Activated CD8-positive, alpha-beta memory T cell treated with anti-CD3 and anti-CD28 coated beads for 4 hours (primary cell): Measurements from ENCODE around the gene MTMR1.

Experiments used
- DNase-seq, 2 donors: peaks; one replicate each; pipeline ENCODE4 v3.0.0-alpha.2; 2020; ENCODE audit warnings: low read depth in 2 of 2

Gene MTMR1

DNA sequence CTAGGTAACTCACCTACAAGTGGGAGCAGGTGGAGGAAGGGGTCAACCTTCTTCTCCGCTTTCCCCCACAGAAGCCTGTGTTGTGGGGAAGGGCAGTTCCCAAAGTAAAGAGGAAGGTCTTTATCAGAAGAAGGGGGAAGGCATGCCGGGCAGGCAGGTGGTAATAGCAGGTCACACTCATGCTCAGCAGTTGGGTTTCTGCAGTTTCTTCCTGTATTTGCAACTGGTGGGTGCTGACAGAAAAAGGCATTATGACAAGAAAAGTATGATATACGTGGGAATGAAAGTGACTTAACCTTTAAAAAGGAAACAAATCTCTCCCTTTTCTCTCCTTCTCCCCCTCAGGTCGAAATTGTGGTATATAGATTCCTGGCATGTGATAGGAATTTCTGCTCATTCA lies 3.7 kb downstream of the MTMR1 start:
- no peak for DNase-seq

- no peak for DNase-seq
Measured at GRCh38 chrX:150697641-150698040, 4.4 kb downstream of the MTMR1 start.

- no peak for DNase-seq
Measured at GRCh38 chrX:150698981-150699380, 5.8 kb downstream of the MTMR1 start.

- DNase-seq, result no peak
Measured at GRCh38 chrX:150700107-150700506, 6.9 kb downstream of the MTMR1 start.

DNA sequence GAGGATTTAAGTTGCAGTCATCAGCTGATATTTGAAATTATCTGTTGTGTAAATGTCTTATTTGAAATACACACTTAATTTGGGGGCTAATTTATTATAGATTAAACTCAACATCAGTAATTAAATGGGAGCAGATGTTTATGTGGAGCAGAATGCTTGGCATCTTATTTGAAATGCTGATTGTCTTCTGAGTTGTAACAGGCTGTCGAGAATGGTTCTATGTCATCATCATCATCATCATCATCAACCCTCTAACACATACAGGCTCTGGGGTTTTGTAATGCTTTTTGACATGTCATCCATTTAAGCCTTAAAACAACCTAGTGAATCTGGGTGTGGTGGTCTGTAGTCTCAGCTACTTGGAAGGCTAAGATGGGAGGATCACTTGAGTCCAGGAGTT lies 8.2 kb downstream of the MTMR1 start:
- no peak for DNase-seq

- DNase-seq, result no peak
Measured at GRCh38 chrX:150702966-150703694, 9.9 kb downstream of the MTMR1 start.

DNA sequence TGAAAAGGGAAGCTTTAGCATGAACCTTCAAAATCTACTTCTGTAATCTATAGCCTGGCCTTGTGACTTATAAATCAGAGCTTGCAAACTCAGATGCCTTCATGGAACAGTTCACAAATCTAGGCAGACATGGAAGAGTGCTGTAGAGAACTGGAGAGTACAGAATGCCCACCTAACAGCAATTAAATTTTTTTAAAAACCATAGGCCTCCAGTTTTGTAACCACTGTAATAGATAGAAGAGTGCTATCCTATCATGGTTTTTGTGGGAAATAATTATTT lies 10.4 kb downstream of the MTMR1 start:
- no peak for DNase-seq

DNA sequence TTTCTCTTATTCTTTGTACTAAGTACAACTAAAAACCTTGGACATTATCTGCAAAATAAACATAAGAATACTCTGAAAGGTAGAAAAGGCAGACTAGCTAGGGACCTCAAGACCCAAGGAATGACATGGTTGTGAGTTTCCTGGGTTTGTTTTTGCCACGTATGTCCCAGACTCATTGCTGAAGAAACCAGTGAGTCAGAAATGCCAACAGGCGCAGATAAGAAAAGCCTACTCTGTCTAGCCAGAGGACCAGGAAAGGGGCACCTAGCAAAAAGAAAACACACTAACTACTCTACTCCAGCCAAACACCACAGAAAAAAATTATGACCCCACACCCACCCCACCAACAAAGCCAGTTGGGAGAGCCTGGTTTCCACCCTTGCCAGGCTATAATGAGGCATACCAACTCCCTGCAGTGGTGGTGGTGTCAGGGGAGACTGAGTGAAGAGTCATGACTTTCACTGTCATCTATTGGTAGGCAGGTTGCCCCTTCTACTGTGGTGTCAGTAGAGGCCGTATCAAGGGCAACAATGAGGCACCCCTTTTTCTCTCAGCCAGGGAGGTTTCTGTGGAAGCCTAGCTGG lies 10.9 kb downstream of the MTMR1 start:
- DNase-seq, result no peak

- no peak for DNase-seq
Measured at GRCh38 chrX:150712619-150713018, 19.4 kb downstream of the MTMR1 start.

DNA sequence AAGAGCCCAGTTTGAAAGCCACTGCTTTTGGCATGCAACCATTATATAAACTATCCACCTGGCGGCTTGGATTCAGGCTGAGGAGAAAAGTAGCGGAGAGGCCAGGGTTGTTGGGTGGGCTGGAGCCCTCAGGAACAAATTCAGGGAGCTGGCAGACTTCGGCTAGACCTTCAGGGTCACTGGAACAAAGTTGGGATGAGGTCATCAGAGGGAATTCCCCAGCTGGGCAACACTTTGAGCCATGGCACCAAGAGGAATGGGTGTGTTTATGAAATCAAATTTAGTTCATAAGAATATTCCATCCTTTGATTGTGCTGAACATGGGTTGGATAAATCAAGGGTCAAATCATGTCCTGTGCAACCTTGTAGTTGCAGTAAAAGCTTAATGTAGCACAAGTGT lies 22.0 kb downstream of the MTMR1 start:
- DNase-seq, result no peak

DNA sequence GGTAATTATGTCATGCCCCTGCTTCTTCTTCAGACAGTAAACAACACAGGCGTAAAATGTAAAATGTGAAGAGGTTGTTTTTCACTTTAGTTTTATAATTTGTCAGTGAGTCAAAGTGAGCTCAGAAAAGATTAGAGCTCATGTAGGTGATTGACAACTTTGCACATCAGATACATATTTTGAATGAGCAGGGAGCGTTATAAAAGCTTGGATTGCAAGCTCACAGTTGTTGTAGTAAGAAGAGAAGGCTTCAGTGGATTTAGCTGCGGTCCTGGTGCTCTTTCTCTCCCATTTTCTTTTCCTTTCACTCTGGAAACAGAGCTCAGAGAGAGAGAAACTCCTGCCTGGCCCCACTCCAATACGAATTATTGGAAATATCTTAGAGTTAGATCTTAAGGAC lies 26.4 kb downstream of the MTMR1 start:
- no peak for DNase-seq

DNA sequence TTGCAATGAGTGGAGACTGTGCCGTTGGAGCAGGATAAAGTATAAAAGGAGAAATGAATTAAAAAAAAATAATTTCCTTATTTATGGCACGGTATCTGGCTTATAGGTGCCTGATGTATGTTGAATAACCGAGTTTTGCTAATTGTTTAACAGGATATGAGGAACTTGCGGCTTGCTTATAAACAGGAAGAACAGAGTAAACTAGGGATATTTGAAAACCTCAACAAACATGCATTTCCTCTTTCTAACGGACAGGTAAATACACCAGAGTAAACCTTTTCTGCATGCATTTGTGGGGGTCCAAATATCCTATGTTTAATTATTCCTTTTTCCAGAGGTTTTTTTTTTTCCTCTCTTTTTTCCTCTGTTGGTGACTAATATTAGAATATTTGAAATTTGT lies 36.8 kb downstream of the MTMR1 start:
- DNase-seq, result no peak

- DNase-seq, result no peak
Measured at GRCh38 chrX:150730719-150731118, 37.5 kb downstream of the MTMR1 start.

GRCh38 chrX:150731795-150732194 lies 38.6 kb downstream of the MTMR1 start:
- no peak for DNase-seq

DNA sequence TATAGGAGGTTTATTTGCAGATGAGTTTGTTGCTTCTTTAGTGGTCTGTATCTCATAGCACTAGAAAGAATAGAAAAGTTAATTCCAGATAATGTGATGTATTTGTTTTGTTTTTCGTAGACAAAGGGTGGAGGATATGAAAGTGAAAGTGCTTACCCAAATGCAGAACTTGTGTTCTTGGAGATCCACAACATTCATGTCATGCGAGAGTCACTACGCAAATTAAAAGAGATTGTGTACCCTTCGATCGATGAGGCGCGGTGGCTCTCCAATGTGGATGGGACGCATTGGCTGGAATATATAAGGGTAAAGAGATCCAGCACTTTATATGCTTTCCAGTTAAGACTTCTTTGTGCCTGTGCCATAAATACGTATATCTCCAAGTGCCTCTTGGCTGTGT lies 43.3 kb downstream of the MTMR1 start:
- no peak for DNase-seq

GRCh38 chrX:150752124-150752523 lies 58.9 kb downstream of the MTMR1 start:
- DNase-seq, result no peak

DNA sequence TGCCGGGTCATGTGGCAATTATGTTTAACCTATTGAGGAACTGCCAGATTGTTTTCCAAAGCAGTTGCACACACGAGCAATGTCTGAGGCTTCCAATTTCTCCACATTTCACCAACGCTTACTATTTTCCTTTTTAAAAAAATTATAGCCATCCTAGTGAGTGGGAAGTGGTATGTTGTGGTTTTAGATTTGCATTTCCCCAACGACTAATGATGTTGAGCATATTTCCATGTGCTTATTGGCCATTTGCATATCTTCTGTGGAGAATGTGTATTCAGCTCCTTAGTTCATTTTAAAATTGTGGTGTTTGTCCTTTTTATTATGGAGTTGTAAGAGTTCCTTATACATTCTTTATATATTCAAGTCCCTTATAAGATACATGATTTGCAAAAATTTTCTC lies 60.2 kb downstream of the MTMR1 start:
- DNase-seq, result no peak

GRCh38 chrX:150753968-150754367 lies 60.8 kb downstream of the MTMR1 start:
- DNase-seq, result no peak

DNA sequence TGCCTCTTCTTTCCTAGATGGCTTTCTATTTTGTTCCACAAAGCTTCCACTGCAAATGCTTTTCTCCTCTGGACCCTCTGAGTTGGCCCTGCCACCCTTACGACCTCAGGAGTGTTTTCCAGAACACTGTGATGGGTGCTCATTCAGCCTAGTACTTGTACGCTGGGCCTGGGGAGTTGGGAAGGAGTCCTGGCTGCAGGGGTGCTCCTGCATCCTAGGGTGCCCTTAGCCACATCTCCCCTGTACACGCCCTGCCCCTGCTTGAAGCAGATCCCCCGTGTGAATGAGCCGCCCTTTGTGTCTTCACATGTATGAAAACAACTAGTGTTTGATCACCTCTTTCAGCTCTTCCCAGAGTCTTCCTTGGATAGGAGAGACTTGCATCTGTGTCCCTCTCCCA lies 64.2 kb downstream of the MTMR1 start:
- no peak for DNase-seq

DNA sequence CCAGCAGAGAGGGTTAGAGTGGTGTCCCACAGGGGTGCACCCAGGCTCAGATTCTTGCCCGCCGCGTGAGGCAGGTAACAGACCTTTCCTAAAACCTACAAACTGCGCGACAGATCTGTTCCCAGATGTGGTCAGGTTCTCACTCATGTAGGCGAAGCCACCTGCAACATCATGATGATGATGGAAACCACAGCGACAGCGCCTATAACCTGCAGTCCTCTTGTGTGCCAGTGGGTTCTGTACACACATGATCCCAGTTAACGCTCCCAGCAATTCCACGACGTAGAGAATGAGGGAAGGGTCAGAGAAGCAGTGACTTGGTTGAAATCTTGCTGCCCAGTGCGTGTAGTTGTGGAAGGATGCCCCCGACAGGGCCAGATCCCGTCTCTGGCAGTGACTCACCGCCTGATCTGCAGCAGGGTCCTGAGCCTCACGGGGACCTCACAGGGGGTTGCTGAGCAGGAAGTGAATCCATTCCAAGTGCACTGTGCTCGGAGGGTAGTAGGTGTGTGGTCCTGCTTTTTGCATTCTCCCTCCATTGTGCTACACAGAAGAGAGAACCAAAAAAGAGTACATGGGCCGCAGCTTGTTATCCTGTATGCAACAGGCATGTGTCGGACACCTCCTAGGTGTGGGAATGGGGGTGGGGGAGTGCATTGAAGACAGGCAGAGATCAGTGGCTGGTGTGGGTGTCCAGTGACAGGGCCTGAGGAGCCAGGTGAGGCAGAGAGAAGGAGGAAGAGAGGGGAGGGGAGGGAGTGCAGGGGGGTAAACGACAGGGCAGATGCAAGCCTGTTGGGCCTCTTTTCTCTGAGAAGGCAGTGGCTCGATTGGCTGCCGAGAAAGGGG lies 66.6 kb downstream of the MTMR1 start:
- DNase-seq, result no peak

DNA sequence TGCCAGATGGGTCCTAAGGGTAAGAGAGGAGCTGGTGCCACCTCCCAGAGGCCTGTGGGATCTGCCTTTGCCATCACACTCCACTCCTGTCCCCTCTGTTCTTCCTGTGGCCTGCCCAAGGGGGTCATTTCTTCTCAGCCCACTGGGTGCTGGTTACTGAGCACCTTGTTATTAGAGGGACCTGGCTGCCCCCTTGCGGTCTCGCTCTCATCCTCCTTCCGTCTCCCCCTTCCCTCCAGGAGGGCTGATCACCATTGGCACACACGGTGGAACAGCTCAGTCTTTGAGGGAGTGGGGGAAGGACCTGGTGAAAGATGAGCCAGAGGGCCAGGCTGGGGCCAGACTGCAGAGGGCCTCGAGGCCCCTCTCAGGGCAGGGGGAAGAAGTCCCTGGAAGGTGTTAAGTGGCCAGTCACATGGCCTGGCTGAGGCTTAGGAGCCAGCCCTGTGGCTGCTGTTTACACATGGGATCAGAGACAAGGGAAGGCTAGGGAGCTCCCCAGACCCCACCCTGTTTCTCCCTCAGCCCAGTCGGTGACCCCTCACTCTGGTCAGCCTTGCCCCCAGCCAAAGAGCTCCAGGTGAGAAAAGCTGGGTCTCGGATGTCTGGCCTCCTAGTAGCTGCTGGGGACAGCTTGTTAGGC lies 68.1 kb downstream of the MTMR1 start:
- no peak for DNase-seq

- DNase-seq, result no peak
Measured at GRCh38 chrX:150761819-150762216, 68.6 kb downstream of the MTMR1 start.
